Stimulated activated CD8-positive, alpha-beta memory T cell treated with anti-CD3 and anti-CD28 coated beads, Interleukin-4, amount 100 ng/mL, for 1 hour (primary cell): ENCODE measurements around the gene SCPEP1.

Experiments
- DNase-seq, 2 donors: peaks; one replicate each; pipeline ENCODE4 v3.0.0-alpha.2; 2020; ENCODE audit warnings: low read depth in 2 of 2, low spot score in 1 of 2

Gene SCPEP1

GRCh38 chr17:57034807-57035754, 57.1 kb downstream of the SCPEP1 start:
- no peak for DNase-seq

GRCh38 chr17:57035971-57036481, 58.1 kb downstream of the SCPEP1 start:
- no peak for DNase-seq

- DNase-seq, result no peak
These were observed 59.5 kb downstream of the SCPEP1 start for GRCh38 chr17:57037411-57037810.

- no peak for DNase-seq
These were observed 60.6 kb downstream of the SCPEP1 start for GRCh38 chr17:57038486-57038885.

GRCh38 chr17:57040571-57040970, 62.6 kb downstream of the SCPEP1 start:
- DNase-seq, result no peak

- no peak for DNase-seq
These were observed 65.3 kb downstream of the SCPEP1 start for GRCh38 chr17:57043276-57043675.

GRCh38 chr17:57044976-57045867, 67.3 kb downstream of the SCPEP1 start:
- DNase-seq, result no peak

GRCh38 chr17:57045868-57046704, 68.2 kb downstream of the SCPEP1 start:
- DNase-seq, result no peak

GRCh38 chr17:57046749-57047148, 68.8 kb downstream of the SCPEP1 start:
- no peak for DNase-seq

GRCh38 chr17:57048096-57048495, 70.2 kb downstream of the SCPEP1 start:
- no peak for DNase-seq

- no peak for DNase-seq
These were observed 72.4 kb downstream of the SCPEP1 start for GRCh38 chr17:57050306-57050705.

- DNase-seq, result no peak
These were observed 74.0 kb downstream of the SCPEP1 start for GRCh38 chr17:57051886-57052361.
